Esophagus muscularis mucosa (tissue), 4 donors: ENCODE data around the gene PTPRN2. TPM values are rescaled to one million over a fixed set of nuclear protein-coding genes. Genes with fewer than 3 reads are reported as not detected.

Source experiments
- DNase-seq: peaks from one replicate; pipeline ENCODE4 v3.0.0-alpha.2; 2017; ENCODE audit errors: extremely low spot score
- H3K27ac ChIP-seq, 4 donors: fragments of 200-600 bp; sonication (generic); replicated peaks in 1 of 4; 1 replicate in 3 of 4; 2 replicates in 1 of 4; pipeline ENCODE4 v1.5.1; 2016 to 2019; ENCODE audit warnings: mild to moderate bottlenecking in 1 of 4
- H3K27me3 ChIP-seq, 4 donors: fragments of 200-600 bp; sonication (generic); one replicate each; pipeline versions ENCODE4 v1.5.1 to v1.6.0; 2016 to 2019
- H3K36me3 ChIP-seq, 4 donors: fragments of 200-600 bp; sonication (generic); one replicate each; pipeline ENCODE4 v1.5.1; 2016 to 2019
- H3K4me1 ChIP-seq, 4 donors: fragments of 200-600 bp; sonication (generic); one replicate each; pipeline ENCODE4 v1.5.1; 2016 to 2019
- H3K4me3 ChIP-seq, 4 donors: fragments of 200-600 bp; sonication (generic); 1 replicate in 2 of 4; 2 replicates in 2 of 4; pipeline ENCODE4 v1.5.1; 2016 to 2019; ENCODE audit warnings: mild to moderate bottlenecking in 4 of 4, moderate library complexity in 1 of 4
- H3K9me3 ChIP-seq, 4 donors: fragments of 200-600 bp; sonication (generic); 1 replicate in 3 of 4; 2 replicates in 1 of 4; pipeline ENCODE4 v1.5.1; 2016 to 2019
- CTCF ChIP-seq, 3 experiments: fragments of 200-600 bp in 2 of 3; fragments of 450-650 bp in 1 of 3; sonication (generic) in 2 of 3; IDR thresholded peaks; one replicate each; pipeline ENCODE4 v1.5.1; 2017 to 2019; ENCODE audit warnings: antibody characterized with exemption in 3 of 3, mild to moderate bottlenecking in 2 of 3, moderate library complexity in 1 of 3
- EP300 ChIP-seq: sonication (generic); formaldehyde crosslinking; IDR thresholded peaks from one replicate; pipeline ENCODE4 v1.6.1; 2017; ENCODE audit warnings: antibody characterized with exemption
- POLR2A ChIP-seq: fragments of 450-650 bp; IDR thresholded peaks from one replicate; pipeline ENCODE4 v1.6.1; 2017; ENCODE audit warnings: antibody characterized with exemption, moderate library complexity, mild to moderate bottlenecking, low read depth
- POLR2AphosphoS5 ChIP-seq, 2 donors: sonication (generic); formaldehyde crosslinking; IDR thresholded peaks; one replicate each; pipeline ENCODE4 v1.6.1; 2017; ENCODE audit warnings: antibody characterized with exemption in 2 of 2
- WGBS: methylation state at CpG from one replicate; pipeline ENCODE4 v1.1.5; 2018; 5-methylcytosine and 5-hydroxymethylcytosine counted together
- intact Hi-C: fragments of 100-400 bp; cut with DNase I; formaldehyde crosslinking; loops from one replicate; pipeline ENCODE4 v1.15.1; 2023
- total RNA-seq, 4 donors: library from RNA; depleted of rRNA; stranded (reverse); fragments of >200 nt; gene quantifications; one replicate each; pipeline versions ENCODE4 v1.1.0 to v1.2.1, GENCODE V29; 2016

Gene PTPRN2
- total RNA-seq, 4 donors from 2014 or later, result 2.1 to 3.1 (median 3.1) TPM

DNA sequence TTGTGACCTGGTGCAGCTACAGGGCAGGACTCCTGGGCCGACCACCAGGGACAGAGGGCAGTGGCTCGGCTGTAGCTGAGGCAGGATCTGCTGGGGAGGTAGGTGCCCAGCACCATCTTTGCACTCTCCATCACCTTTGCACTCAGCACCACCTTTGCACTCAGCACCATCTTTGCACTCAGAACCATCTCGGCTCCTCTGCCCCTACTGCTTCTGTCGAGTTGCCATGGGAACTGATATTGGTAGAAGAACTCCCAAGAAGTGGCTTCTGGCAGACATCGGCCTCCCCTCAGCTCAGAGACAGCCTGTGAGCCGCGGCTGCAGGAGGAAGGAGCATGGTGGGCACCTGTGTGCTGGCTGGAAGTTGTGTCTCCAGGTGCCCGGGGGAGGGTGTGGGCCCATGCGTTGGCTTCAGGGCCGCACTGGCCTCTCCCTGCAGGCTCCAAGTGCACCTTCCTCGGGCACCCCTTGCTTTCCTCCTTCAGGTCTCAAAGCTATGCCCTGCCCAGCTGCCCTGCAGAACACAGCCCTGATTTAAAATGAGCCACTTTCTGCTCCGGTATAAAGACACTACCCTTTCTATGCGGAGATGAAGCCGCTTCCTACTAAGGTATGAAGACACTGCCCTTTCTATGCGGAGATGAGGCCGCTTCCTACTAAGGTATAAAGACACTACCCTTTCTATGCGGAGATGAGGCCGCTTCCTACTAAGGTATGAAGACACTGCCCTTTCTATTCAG, 514.5 kb downstream of the PTPRN2 start:
- no peak for DNase-seq
- Histone ChIP-seq H3K9me3 (no peaks in the 10 kb centered on the region), H3K4me1 (no peaks in the 10 kb centered on the region), H3K27me3 (peaks cover 0 to 25% (median 0%) of the 10 kb centered on the region in 4 donors), H3K4me3 (no peak overlapping the region), H3K27ac (no peak overlapping the region), H3K36me3 (no peaks in the 10 kb centered on the region)
- WGBS, result 87% methylated on average over 12 of the region's 18 CpGs
- no peak for TF ChIP-seq EP300
- TF ChIP-seq CTCF (IDR thresholded peaks at IDR 0.05), result no peak
- no peak for TF ChIP-seq POLR2AphosphoS5 (IDR thresholded peaks at IDR 0.05)
- TF ChIP-seq POLR2A, result no peak
- intact Hi-C loops, result no loop called here

GRCh38 chr7:158070222-158070920, 517.3 kb downstream of the PTPRN2 start:
- H3K36me3 ChIP-seq, result no peaks in the 10 kb centered on the region
- TF ChIP-seq EP300 (no peak), CTCF (IDR thresholded peaks at IDR 0.05) (no peak), POLR2AphosphoS5 (IDR thresholded peaks at IDR 0.05) (no peak), POLR2A (no peak)
- H3K9me3 ChIP-seq, result no peaks in the 10 kb centered on the region
- DNase-seq, result no peak
- H3K27ac ChIP-seq, result no peak overlapping the region
- no peak overlapping the region for H3K4me3 ChIP-seq
- peaks cover 0 to 9% (median 0%) of the 10 kb centered on the region in 4 donors for H3K27me3 ChIP-seq
- H3K4me1 ChIP-seq, result no peaks in the 10 kb centered on the region
- intact Hi-C loops, result no loop called here
- 94% methylated on average over 13 of the region's 21 CpGs for whole genome bisulfite sequencing

- TF ChIP-seq EP300 (no peak), POLR2AphosphoS5 (IDR thresholded peaks at IDR 0.05) (no peak), CTCF (IDR thresholded peaks at IDR 0.05) (no peak), POLR2A (no peak)
- H3K36me3 ChIP-seq, result no peaks in the 10 kb centered on the region
- intact Hi-C loops, result no loop called here
- no peaks in the 10 kb centered on the region for H3K4me1 ChIP-seq
- no peak for DNase-seq
- H3K4me3 ChIP-seq, result no peak overlapping the region
- no peak overlapping the region for H3K27ac ChIP-seq
- H3K27me3 ChIP-seq, result peaks cover 0 to 7% (median 0%) of the 10 kb centered on the region in 4 donors
- no peaks in the 10 kb centered on the region for H3K9me3 ChIP-seq
- 83% methylated on average over 9 of the region's 9 CpGs for WGBS
These were observed 518.8 kb downstream of the PTPRN2 start for GRCh38 chr7:158068853-158069252.

DNA sequence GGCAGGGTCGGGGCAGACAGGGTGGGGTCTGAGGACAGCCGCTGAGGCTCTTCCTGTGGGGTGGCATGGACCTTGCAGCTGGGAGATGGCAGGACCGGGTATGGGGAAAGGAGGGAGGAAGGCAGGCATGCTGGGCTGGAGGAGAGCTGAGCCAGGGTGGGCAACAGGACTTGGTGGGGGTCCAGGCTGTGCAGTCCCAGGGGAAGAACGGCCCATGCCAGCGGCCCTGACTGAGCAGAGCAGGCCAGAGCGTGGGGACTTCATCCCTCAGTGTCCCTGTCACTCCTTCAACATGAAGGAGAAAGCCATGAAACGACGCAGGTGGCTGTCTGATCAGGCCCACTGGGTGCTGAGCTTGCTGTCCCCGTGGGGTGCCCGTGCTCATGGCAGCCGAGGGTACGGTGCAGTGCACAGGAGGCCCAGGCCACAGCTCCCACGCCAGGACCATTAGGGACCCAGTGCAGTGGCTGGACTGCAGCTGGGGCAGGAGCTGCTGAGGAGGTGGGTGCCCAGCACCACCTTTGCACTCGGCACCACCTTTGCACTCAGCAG, 519.6 kb downstream of the PTPRN2 start:
- H3K27ac ChIP-seq, result no peak overlapping the region
- no peaks in the 10 kb centered on the region for H3K36me3 ChIP-seq
- intact Hi-C loops, result no loop called here
- no peak for DNase-seq
- H3K9me3 ChIP-seq, result no peaks in the 10 kb centered on the region
- no peak overlapping the region for H3K4me3 ChIP-seq
- TF ChIP-seq CTCF (IDR thresholded peaks at IDR 0.05), result no peak
- TF ChIP-seq POLR2A, result no peak
- TF ChIP-seq POLR2AphosphoS5 (IDR thresholded peaks at IDR 0.05), result no peak
- TF ChIP-seq EP300, result no peak
- peaks cover 0 to 7% (median 0%) of the 10 kb centered on the region in 4 donors for H3K27me3 ChIP-seq
- WGBS, result 73% methylated on average over 2 of the region's 14 CpGs
- H3K4me1 ChIP-seq, result no peaks in the 10 kb centered on the region
